IMR-90 (cell line): Measurements from ENCODE around the gene FARS2. TPM values are rescaled to one million over a fixed set of nuclear protein-coding genes. Genes with fewer than 3 reads are reported as not detected.
A peak's percentile ranks its signal among the peaks of the same experiment; 100 is the strongest.

Source experiments
- ATAC-seq: fragments of 200-7000 bp; cut with Tn5 transposase; 2 replicates; pipeline ENCODE4 v1.9.1; 2020; ENCODE audit warnings: low read depth, mild to moderate bottlenecking, moderate library complexity
- BruUV-seq: library from RNA; stranded (reverse); fragments of 400-500 nt; replicated peaks from 2 replicates; lab custom pipeline; 2021; lab: Mats Ljungman, UMichigan
- CTCF ChIA-PET: fragments of 300-600 bp; formaldehyde crosslinking; extraction: SDS; loops from one replicate; lab custom pipeline; 2021; ENCODE audit warnings: antibody characterized with exemption; lab: Yijun Ruan, JAX
- POLR2A ChIA-PET: fragments of 300-600 bp; sonication (Branson Sonifier 250); formaldehyde crosslinking; loops from one replicate; lab custom pipeline; 2022; ENCODE audit warnings: antibody characterized with exemption; ENCODE audit not compliant: unreplicated experiment; lab: Charles Lee
- DNase-seq: peaks from one replicate; pipeline ENCODE4 v3.0.0; 2013
- H2AFZ ChIP-seq: replicated peaks from 2 replicates; pipeline ENCODE3; 2013; ENCODE audit warnings: low read length, mild to moderate bottlenecking; ENCODE audit not compliant: poor library complexity
- H2AK5ac ChIP-seq: 2 replicates; pipeline ENCODE4 v1.6.1; 2013; ENCODE audit warnings: low read depth, low read length, inconsistent platforms
- H2AK9ac ChIP-seq: replicated peaks from 2 replicates; pipeline ENCODE3; 2013; ENCODE audit warnings: mild to moderate bottlenecking, low read depth, low read length, moderate library complexity; ENCODE audit not compliant: poor library complexity
- H2BK120ac ChIP-seq: 2 replicates; pipeline ENCODE4 v1.6.1; 2013; ENCODE audit warnings: low read depth, low read length, inconsistent platforms
- H2BK15ac ChIP-seq: 3 replicates; pipeline ENCODE4 v1.6.1; 2013; ENCODE audit warnings: low read depth, low read length, inconsistent platforms
- H2BK20ac ChIP-seq: 2 replicates; pipeline ENCODE4 v1.6.1; 2013; ENCODE audit warnings: low read depth, mild to moderate bottlenecking, inconsistent platforms, low read length, moderate library complexity
- H2BK5ac ChIP-seq: 2 replicates; pipeline ENCODE4 v1.6.1; 2013; ENCODE audit warnings: mild to moderate bottlenecking, low read depth, low read length, inconsistent platforms; ENCODE audit not compliant: poor library complexity, severe bottlenecking
- H3K14ac ChIP-seq: replicated peaks from 2 replicates; pipeline ENCODE4 v1.6.1; 2013; ENCODE audit warnings: low read depth, low read length, inconsistent platforms
- H3K18ac ChIP-seq: 2 replicates; pipeline ENCODE4 v1.6.1; 2013; ENCODE audit warnings: low read depth, low read length, control low read depth
- H3K23ac ChIP-seq: 2 replicates; pipeline ENCODE4 v1.6.1; 2013; ENCODE audit warnings: low read depth, low read length, inconsistent platforms
- H3K27ac ChIP-seq: 2 replicates; pipeline ENCODE4 v1.5.1; 2013; ENCODE audit warnings: mild to moderate bottlenecking, control low read depth, low read length; ENCODE audit not compliant: insufficient read depth
- H3K27me3 ChIP-seq: 2 replicates; pipeline ENCODE4 v1.6.1; 2013; ENCODE audit warnings: low read length; ENCODE audit not compliant: control insufficient read depth, insufficient read depth
- H3K36me3 ChIP-seq: 2 replicates; pipeline ENCODE4 v1.6.1; 2013; ENCODE audit warnings: low read length, mixed read lengths; ENCODE audit not compliant: control insufficient read depth, insufficient read depth
- H3K4ac ChIP-seq: 2 replicates; pipeline ENCODE4 v1.6.1; 2013; ENCODE audit warnings: low read depth, low read length, inconsistent platforms
- H3K4me1 ChIP-seq: 2 replicates; pipeline ENCODE4 v1.6.1; 2013; ENCODE audit warnings: low read length, mixed read lengths; ENCODE audit not compliant: control insufficient read depth, insufficient read depth
- H3K4me2 ChIP-seq: 2 replicates; pipeline ENCODE4 v1.6.1; 2013; ENCODE audit warnings: low read depth, mild to moderate bottlenecking, control low read depth, low read length, moderate library complexity
- H3K4me3 ChIP-seq: 2 replicates; pipeline ENCODE4 v1.5.1; 2013; ENCODE audit warnings: low read depth, mild to moderate bottlenecking, control low read depth, low read length, moderate library complexity; ENCODE audit not compliant: insufficient read depth
- H3K56ac ChIP-seq: 2 replicates; pipeline ENCODE4 v1.6.1; 2013; ENCODE audit warnings: low read length, inconsistent platforms; ENCODE audit not compliant: insufficient read depth; ENCODE audit errors: extremely low read depth
- H3K79me1 ChIP-seq, 2 experiments: 2 replicates each; pipeline ENCODE4 v1.6.1; 2013; ENCODE audit warnings: low read length in 2 of 2, inconsistent platforms in 1 of 2, low read depth in 1 of 2
- H3K9ac ChIP-seq: 2 replicates; pipeline ENCODE4 v1.6.1; 2013; ENCODE audit warnings: low read depth, low read length, control low read depth
- H3K9me1 ChIP-seq: 2 replicates; pipeline ENCODE4 v1.6.1; 2013; ENCODE audit warnings: low read length, inconsistent platforms; ENCODE audit not compliant: insufficient read depth
- H3K9me3 ChIP-seq: 2 replicates; pipeline ENCODE4 v1.6.1; 2013; ENCODE audit warnings: low read length; ENCODE audit not compliant: control insufficient read depth, insufficient read depth
- H4K20me1 ChIP-seq: 2 replicates; pipeline ENCODE4 v1.6.1; 2013; ENCODE audit warnings: low read length, inconsistent platforms; ENCODE audit not compliant: insufficient read depth
- H4K5ac ChIP-seq: 2 replicates; pipeline ENCODE4 v1.6.1; 2013; ENCODE audit warnings: mild to moderate bottlenecking, low read depth, low read length, control low read depth
- H4K8ac ChIP-seq, 2 experiments: 2 replicates each; pipeline ENCODE4 v1.6.1; 2013; ENCODE audit warnings: low read depth in 2 of 2, low read length in 2 of 2, control low read depth in 1 of 2, inconsistent platforms in 1 of 2
- H4K91ac ChIP-seq: 2 replicates; pipeline ENCODE4 v1.6.1; 2013; ENCODE audit warnings: low read depth, low read length, inconsistent platforms; ENCODE audit not compliant: insufficient read depth
- NFE2L2 ChIP-seq: fragments of 150-350 bp; IDR thresholded peaks from 2 replicates; pipeline ENCODE4 v1.6.1; 2016; ENCODE audit warnings: low read depth, mild to moderate bottlenecking, low read length
- USF2 ChIP-seq: fragments of 150-350 bp; IDR thresholded peaks from 2 replicates; pipeline ENCODE4 v1.6.1; 2017; ENCODE audit warnings: mild to moderate bottlenecking, antibody characterized with exemption, low read length, low read depth
- WGBS, 2 experiments: methylation state at CpG; one replicate each; pipeline versions ENCODE4 v1.1.5 to v1.1.7; 2013; ENCODE audit warnings: missing lambda C conversion rate in 2 of 2; ENCODE audit not compliant: insufficient read length in 1 of 2; ENCODE audit errors: extremely low coverage in 2 of 2; 5-methylcytosine and 5-hydroxymethylcytosine counted together
- dilution Hi-C: fragments of 300-500 bp; cut with HindIII; formaldehyde crosslinking; loops from one replicate; pipeline ENCODE4 v1.14.3; 2018; ENCODE audit warnings: low sequenced_read_pairs; ENCODE audit not compliant: unreplicated experiment
- in situ Hi-C: fragments of 300-500 bp; cut with MboI; formaldehyde crosslinking; loops from 3 replicates; pipeline ENCODE4 v1.14.3; 2019; ENCODE audit warnings: low sequenced_read_pairs, inconsistent platforms, mixed read lengths
- intact Hi-C: fragments of 100-400 bp; cut with micrococcal nuclease; formaldehyde crosslinking; loops from 2 replicates; pipeline ENCODE4 v1.10.0; 2022
- polyA plus RNA-seq, 3 experiments: library from polyadenylated mRNA; depleted of rRNA; stranded (reverse); fragments of >200 nt; gene quantifications; 2 replicates each; pipeline ENCODE4 v1.2.3, GENCODE V29; 2012; ENCODE audit warnings: low replicate concordance in 1 of 3
- total RNA-seq: library from RNA; depleted of rRNA; stranded (reverse); fragments of >200 nt; gene quantifications from 2 replicates; pipeline ENCODE4 v1.2.3, GENCODE V29; 2012

The FARS2 gene
- total and polyA plus RNA-seq, 2 of the 4 experiments (the other 2 are of a cell fraction) = 12.1 to 28.9 TPM

- TF ChIP-seq USF2 = peak; percentile 18; the same call in 1 of the 2 replicates
- no peak for TF ChIP-seq NFE2L2
- H2AK9ac ChIP-seq = no peak overlapping the region
- no peak overlapping the region for H4K5ac ChIP-seq
- intact Hi-C loops (no loop called here), in situ Hi-C loops (no loop called here), dilution Hi-C loops (no loop called here)
- H2BK120ac ChIP-seq = no peak overlapping the region
- H3K27ac ChIP-seq = no peak overlapping the region
- H3K14ac ChIP-seq = no peak overlapping the region
- WGBS, 2 experiments = no CpG with 5 or more reads among the region's 4 CpGs
- no peaks in the 10 kb centered on the region for H3K4me1 ChIP-seq
- no peak overlapping the region for H3K4me2 ChIP-seq
- H3K79me1 ChIP-seq = no peaks in the 10 kb centered on the region
- no peak overlapping the region for H3K56ac ChIP-seq
- H3K9me1 ChIP-seq = no peaks in the 10 kb centered on the region; the same call in 1 of the 2 replicates
- no peak overlapping the region for H3K9ac ChIP-seq
- H4K20me1 ChIP-seq = no peaks in the 10 kb centered on the region
- H2BK20ac ChIP-seq = no peak overlapping the region
- H3K23ac ChIP-seq = no peak overlapping the region
- DNase-seq = no peak
- H2BK15ac ChIP-seq = no peak overlapping the region
- H3K9me3 ChIP-seq = no peaks in the 10 kb centered on the region
- no peak overlapping the region for H4K91ac ChIP-seq
- no TSS peak for BruUV-seq
- POLR2A ChIA-PET = no interaction called here
- no peak overlapping the region for H2AK5ac ChIP-seq
- no peak overlapping the region for H3K18ac ChIP-seq
- no peak overlapping the region for H2AFZ ChIP-seq
- no peak overlapping the region for H4K8ac ChIP-seq
- no peaks in the 10 kb centered on the region for H3K27me3 ChIP-seq
- no peak overlapping the region for H2BK5ac ChIP-seq
- ATAC-seq = no peak
- H3K36me3 ChIP-seq = no peaks in the 10 kb centered on the region
- CTCF ChIA-PET = no interaction called here
- no peak overlapping the region for H3K4ac ChIP-seq
- no peak overlapping the region for H3K4me3 ChIP-seq
Observed at GRCh38 chr6:5737460-5737859, 476.1 kb downstream of the FARS2 start.
